HepG2 (cell line): ENCODE measurements around the gene WNK4. TPM values are rescaled to one million over a fixed set of nuclear protein-coding genes. Genes with fewer than 3 reads are reported as not detected.

Experiments used
- ARNT ChIP-seq: fragments of 450-650 bp; IDR thresholded peaks from 2 replicates; pipeline ENCODE4 v1.6.1; 2017
- BCLAF1 ChIP-seq: fragments of 450-650 bp; IDR thresholded peaks from 2 replicates; pipeline ENCODE4 v1.6.1; 2017; ENCODE audit warnings: mild to moderate bottlenecking
- DMAP1 ChIP-seq: IDR thresholded peaks from 2 replicates; pipeline ENCODE4 v1.6.1; 2016
- ETV6 ChIP-seq: sonication (generic); formaldehyde crosslinking; conservative IDR thresholded peaks from 2 replicates; pipeline ENCODE4 v1.4.0; 2020; ENCODE audit warnings: missing genetic modification reagents
- FOXP1 ChIP-seq, 2 experiments: fragments of 450-650 bp in 1 of 2; IDR thresholded peaks; 2 replicates each; pipeline ENCODE4 v1.6.1; 2017 to 2018; ENCODE audit warnings: antibody characterized with exemption in 1 of 2
- HMGA1 ChIP-seq: sonication (generic); formaldehyde crosslinking; conservative IDR thresholded peaks from 2 replicates; pipeline ENCODE4 v1.4.0; 2020; ENCODE audit warnings: missing genetic modification reagents
- HOXA7 ChIP-seq: sonication (generic); formaldehyde crosslinking; IDR thresholded peaks from 2 replicates; pipeline ENCODE4 v1.8.1; 2022; ENCODE audit warnings: mild to moderate bottlenecking, missing genetic modification reagents, moderate library complexity
- KAT7 ChIP-seq: IDR thresholded peaks from 2 replicates; pipeline ENCODE4 v1.6.1; 2018; ENCODE audit warnings: borderline replicate concordance, missing compliant biosample characterization
- KLF11 ChIP-seq: IDR thresholded peaks from 2 replicates; pipeline ENCODE4 v1.6.1; 2016; ENCODE audit warnings: missing compliant biosample characterization
- MEIS2 ChIP-seq: sonication (generic); formaldehyde crosslinking; IDR thresholded peaks from 2 replicates; pipeline ENCODE4 v1.9.0; 2021; ENCODE audit warnings: mild to moderate bottlenecking, missing genetic modification reagents
- MZF1 ChIP-seq: sonication (generic); formaldehyde crosslinking; IDR thresholded peaks from 2 replicates; pipeline ENCODE4 v1.8.1; 2023; ENCODE audit warnings: mild to moderate bottlenecking, missing genetic modification reagents, borderline replicate concordance
- RBAK ChIP-seq: sonication (generic); formaldehyde crosslinking; IDR thresholded peaks from 2 replicates; pipeline ENCODE4 v1.5.1; 2020; ENCODE audit warnings: mild to moderate bottlenecking, missing genetic modification reagents
- RBM22 ChIP-seq: fragments of 200-400 bp; formaldehyde crosslinking; optimal IDR thresholded peaks from 2 replicates; pipeline ENCODE3; 2017; ENCODE audit warnings: mild to moderate bottlenecking, low read length, moderate library complexity
- RXRB ChIP-seq: IDR thresholded peaks from 2 replicates; pipeline ENCODE4 v1.6.1; 2016; ENCODE audit warnings: borderline replicate concordance, missing genetic modification reagents, missing compliant biosample characterization
- SMARCC2 ChIP-seq: fragments of 450-650 bp; IDR thresholded peaks from 2 replicates; pipeline ENCODE4 v1.6.1; 2017; ENCODE audit warnings: antibody characterized with exemption, mild to moderate bottlenecking
- SP5 ChIP-seq: IDR thresholded peaks from 2 replicates; pipeline ENCODE4 v1.6.1; 2016; ENCODE audit warnings: low read depth, borderline replicate concordance
- THAP7 ChIP-seq: sonication (generic); formaldehyde crosslinking; IDR thresholded peaks from 2 replicates; pipeline ENCODE4 v1.8.1; 2023; ENCODE audit warnings: mild to moderate bottlenecking, missing genetic modification reagents
- YY1 ChIP-seq: IDR thresholded peaks from 2 replicates; pipeline ENCODE4 v1.6.1; 2011; ENCODE audit warnings: low read length, low read depth, moderate library complexity, mild to moderate bottlenecking; ENCODE audit not compliant: insufficient read depth, insufficient replicate concordance
- ZNF124 ChIP-seq: sonication (generic); formaldehyde crosslinking; IDR thresholded peaks from 2 replicates; pipeline ENCODE4 v1.4.0; 2020; ENCODE audit warnings: missing genetic modification reagents
- ZNF180 ChIP-seq: sonication (generic); formaldehyde crosslinking; IDR thresholded peaks from 2 replicates; pipeline ENCODE4 v1.4.0; 2020; ENCODE audit warnings: low read depth, missing genetic modification reagents, borderline replicate concordance
- ZNF224 ChIP-seq: sonication (generic); formaldehyde crosslinking; IDR thresholded peaks from 2 replicates; pipeline ENCODE4 v1.5.0; 2020; ENCODE audit warnings: mild to moderate bottlenecking, missing genetic modification reagents
- ZNF232 ChIP-seq: sonication (generic); formaldehyde crosslinking; IDR thresholded peaks from 2 replicates; pipeline ENCODE4 v1.4.0; 2020; ENCODE audit warnings: missing genetic modification reagents, borderline replicate concordance
- ZNF383 ChIP-seq: sonication (generic); formaldehyde crosslinking; IDR thresholded peaks from 2 replicates; pipeline ENCODE4 v1.4.0; 2020; ENCODE audit warnings: missing genetic modification reagents, mild to moderate bottlenecking, borderline replicate concordance
- ZNF552 ChIP-seq: sonication (generic); formaldehyde crosslinking; IDR thresholded peaks from 2 replicates; pipeline ENCODE4 v1.9.0; 2022; ENCODE audit warnings: missing genetic modification reagents, mild to moderate bottlenecking, borderline replicate concordance
- ZNF704 ChIP-seq: sonication (generic); formaldehyde crosslinking; IDR thresholded peaks from 2 replicates; pipeline ENCODE4 v1.8.1; 2023; ENCODE audit warnings: mild to moderate bottlenecking, inconsistent platforms, moderate library complexity, missing genetic modification reagents, borderline replicate concordance
- ZNF782 ChIP-seq: sonication (generic); formaldehyde crosslinking; IDR thresholded peaks from 2 replicates; pipeline ENCODE4 v1.4.0; 2020; ENCODE audit warnings: missing genetic modification reagents, mild to moderate bottlenecking, borderline replicate concordance
- ZSCAN9 ChIP-seq: IDR thresholded peaks from 2 replicates; pipeline ENCODE4 v1.6.1; 2016; ENCODE audit warnings: borderline replicate concordance
- polyA plus RNA-seq, 8 experiments: library from polyadenylated mRNA; depleted of rRNA in 3 of 8; stranded (reverse) in 7 of 8; unstranded in 1 of 8; fragments of >200 nt; fragmentation: Illumina TruSeq in 4 of 8; extraction: Trizol in 4 of 8; gene quantifications; 2 replicates each; pipeline versions ENCODE4 v1.2.1 to v1.2.3, GENCODE V29; 2011 to 2016; ENCODE audit warnings: low read depth in 4 of 8, missing spikeins in 1 of 8, mixed read lengths in 1 of 8; ENCODE audit not compliant: insufficient read depth in 1 of 8
- total RNA-seq, 5 experiments: library from RNA; depleted of rRNA; stranded (reverse); fragments of >200 nt; fragmentation: Illumina TruSeq; extraction: Trizol; gene quantifications; 2 replicates each; pipeline ENCODE4 v1.2.3, GENCODE V29; 2016; ENCODE audit warnings: low read depth in 1 of 5

WNK4 gene
- total and polyA plus RNA-seq, 2 of the 13 experiments (the other 11 are each of a cell fraction or from before 2014, with no cell fraction given), result 2.7 to 13.7 TPM

- TF ChIP-seq ZNF180 (CRISPR knock-in tag), result no peak
- TF ChIP-seq ZNF552, result no peak; the same call in 1 of the 2 replicates
- TF ChIP-seq KAT7 (CRISPR knock-in tag), result peak; percentile 96
- TF ChIP-seq FOXP1 (IDR thresholded peaks at IDR 0.05), result no peak; the same call in 1 of the 2 replicates
- peak; percentile 68 for TF ChIP-seq FOXP1 (CRISPR knock-in tag; IDR thresholded peaks at IDR 0.05)
- no peak; the same call in 1 of the 2 replicates for TF ChIP-seq ZNF704 (CRISPR knock-in tag)
- TF ChIP-seq KLF11, result no peak; the same call in 1 of the 2 replicates
- TF ChIP-seq ZNF782 (CRISPR knock-in tag), result peak; percentile 88; the same call in 1 of the 2 replicates
- no peak for TF ChIP-seq HOXA7 (CRISPR knock-in tag)
- TF ChIP-seq ZNF232 (CRISPR knock-in tag), result no peak
- no peak; the same call in 1 of the 2 replicates for TF ChIP-seq ZNF224 (CRISPR knock-in tag)
- no peak; the same call in 1 of the 2 replicates for TF ChIP-seq ZNF124
- TF ChIP-seq RXRB (CRISPR knock-in tag), result peak; percentile 95
- TF ChIP-seq ETV6 (CRISPR knock-in tag), result 0 out of 2 replicates have a peak, but pooled peaks have one; percentile 2
- peak; percentile 87 for TF ChIP-seq SP5 (CRISPR knock-in tag)
- TF ChIP-seq THAP7 (CRISPR knock-in tag), result 0 out of 2 replicates have a peak, but pooled peaks have one; percentile 15
- peak; percentile 31 for TF ChIP-seq YY1
- no peak for TF ChIP-seq BCLAF1
- no peak for TF ChIP-seq HMGA1 (CRISPR knock-in tag)
- TF ChIP-seq MZF1, result no peak
- TF ChIP-seq DMAP1, result peak; percentile 50; the same call in 1 of the 2 replicates
- peak; percentile 88 for TF ChIP-seq RBM22
- TF ChIP-seq MEIS2, result no peak; the same call in 1 of the 2 replicates
- TF ChIP-seq ARNT, result no peak
- peak; percentile 97 for TF ChIP-seq ZSCAN9 (CRISPR knock-in tag)
- no peak for TF ChIP-seq RBAK (CRISPR knock-in tag)
- 0 out of 2 replicates have a peak, but pooled peaks have one; percentile 5 for TF ChIP-seq ZNF383 (CRISPR knock-in tag)
- no peak for TF ChIP-seq SMARCC2
Observed at GRCh38 chr17:42779936-42780850, at the start of gene WNK4 (continued).
